ENCODE results near the gene FOXP1. TPM values are rescaled to one million over a fixed set of nuclear protein-coding genes. Genes with fewer than 3 reads are reported as not detected.

Gene FOXP1
- total and polyA plus RNA-seq, 4 donors, result 4.9 to 35.4 (median 32.0) TPM

GRCh38 chr3:71300951-71301393, 282.6 kb downstream of the FOXP1 start:
- no peak for TF ChIP-seq ATF3 (IDR thresholded peaks at IDR 0.05)
- no peak for TF ChIP-seq YY1 (IDR thresholded peaks at IDR 0.05)
- TF ChIP-seq FOXA2 (IDR thresholded peaks at IDR 0.05), result no peak
- TF ChIP-seq TAF1 (conservative IDR thresholded peaks at IDR 0.05), result no peak
- no peak for TF ChIP-seq GABPA (IDR thresholded peaks at IDR 0.05 in 1 of 2, conservative IDR thresholded peaks at IDR 0.05 in 1 of 2)
- no peak for TF ChIP-seq NR2F2 (IDR thresholded peaks at IDR 0.05)
- TF ChIP-seq MAX (IDR thresholded peaks at IDR 0.05), result no peak
- no peak for TF ChIP-seq REST (IDR thresholded peaks at IDR 0.05)
- no peak for TF ChIP-seq FOXA1 (IDR thresholded peaks at IDR 0.05)
- TF ChIP-seq CTCF (IDR thresholded peaks at IDR 0.05; ENCODE audit: low read depth, low read length, missing input control), result no peak
- no peak for TF ChIP-seq SP1 (IDR thresholded peaks at IDR 0.05)
- TF ChIP-seq JUND (IDR thresholded peaks at IDR 0.05), result no peak
- no peak for TF ChIP-seq HNF4G (IDR thresholded peaks at IDR 0.05)
- H3K4me3 ChIP-seq (ENCODE audit: low read depth in 1 of 3, low read length in 3 of 3), result no peak overlapping the region
- DNase-seq (ENCODE audit: low spot score), result no peak
- no peaks in the 10 kb centered on the region for H3K9me3 ChIP-seq (ENCODE audit: control insufficient read depth in 4 of 4, low read length in 3 of 4)
- peaks cover 0 to 1% (median 0%) of the 10 kb centered on the region in 4 donors for H3K36me3 ChIP-seq (ENCODE audit: control insufficient read depth in 4 of 4, insufficient read depth in 3 of 4, low read depth in 1 of 4, low read length in 3 of 4)
- no peaks in the 10 kb centered on the region for H3K27me3 ChIP-seq (ENCODE audit: control insufficient read depth in 4 of 4, insufficient read depth in 4 of 4, low read length in 3 of 4)
- 86% methylated on average over 4 of the region's 4 CpGs for WGBS
- H3K27ac ChIP-seq (ENCODE audit: low read depth in 1 of 2, low read length in 2 of 2), result no peak overlapping the region
- no peak overlapping the region for H3K9ac ChIP-seq (ENCODE audit: low read depth in 1 of 2, low read length in 2 of 2)
- H3K4me1 ChIP-seq (ENCODE audit: control insufficient read depth in 4 of 4, insufficient read depth in 4 of 4, low read length in 3 of 4), result peaks cover 2 to 32% (median 14%) of the 10 kb centered on the region in 4 donors

GRCh38 chr3:71299160-71299559, 284.4 kb downstream of the FOXP1 start:
- H3K4me3 ChIP-seq (ENCODE audit: low read depth in 1 of 3, low read length in 3 of 3), result no peak overlapping the region

More at GRCh38 chr3:71299160-71299559, 284.4 kb downstream of the FOXP1 start:
- peaks cover 2 to 18% (median 11%) of the 10 kb centered on the region in 4 donors for H3K4me1 ChIP-seq (ENCODE audit: control insufficient read depth in 4 of 4, insufficient read depth in 4 of 4, low read length in 3 of 4)
- H3K27ac ChIP-seq (ENCODE audit: low read depth in 1 of 2, low read length in 2 of 2), result no peak overlapping the region
- WGBS, result 98% methylated on average over 5 of the region's 5 CpGs
- H3K36me3 ChIP-seq (ENCODE audit: control insufficient read depth in 4 of 4, insufficient read depth in 3 of 4, low read depth in 1 of 4, low read length in 3 of 4), result peaks cover 0 to 3% (median under 1%) of the 10 kb centered on the region in 4 donors
- no peak for DNase-seq (ENCODE audit: low spot score)
- TF ChIP-seq HNF4G (IDR thresholded peaks at IDR 0.05) (no peak), SP1 (IDR thresholded peaks at IDR 0.05) (no peak), RXRA (IDR thresholded peaks at IDR 0.05) (no peak), RAD21 (IDR thresholded peaks at IDR 0.05) (no peak), ATF3 (IDR thresholded peaks at IDR 0.05) (no peak), EGR1 (IDR thresholded peaks at IDR 0.05; ENCODE audit: low read depth in 2 of 2) (no peak), ZBTB33 (IDR thresholded peaks at IDR 0.05) (no peak), HNF4A (conservative IDR thresholded peaks at IDR 0.05) (no peak), JUND (IDR thresholded peaks at IDR 0.05) (no peak), YY1 (IDR thresholded peaks at IDR 0.05) (no peak), GABPA (IDR thresholded peaks at IDR 0.05 in 1 of 2, conservative IDR thresholded peaks at IDR 0.05 in 1 of 2) (no peak), CTCF (IDR thresholded peaks at IDR 0.05; ENCODE audit: low read depth, low read length, missing input control) (no peak), FOXA1 (IDR thresholded peaks at IDR 0.05) (no peak)
- H3K27me3 ChIP-seq (ENCODE audit: control insufficient read depth in 4 of 4, insufficient read depth in 4 of 4, low read length in 3 of 4), result no peaks in the 10 kb centered on the region
- no peak overlapping the region for H3K9ac ChIP-seq (ENCODE audit: low read depth in 1 of 2, low read length in 2 of 2)
- H3K9me3 ChIP-seq (ENCODE audit: control insufficient read depth in 4 of 4, low read length in 3 of 4), result no peaks in the 10 kb centered on the region
